Activated naive CD4-positive, alpha-beta T cell treated with Interleukin-2 at 50 U/mL for 16 hours (primary cell): ENCODE measurements around the gene SMARCD2.
A peak's percentile ranks its signal among the peaks of the same experiment; 100 is the strongest.
"Not testable (repeated sequence)": the region's sequence is repeated elsewhere in the genome, so short reads cannot be mapped to it uniquely, and the experiment has no call there.

Experiments used
- DNase-seq: peaks from one replicate; pipeline ENCODE4 v3.0.0-alpha.2; 2020

The SMARCD2 gene

GRCh38 chr17:63842540-63843386, at the start of gene SMARCD2:
Gene SMARCD2, minus strand, starts transcription at chr17:63842685. Its CDS starts 11 bp downstream, at chr17:63842674.
- peak; percentile 99 for DNase-seq

- not testable (repeated sequence) for DNase-seq
Observed at GRCh38 chr17:63889026-63889848, 46.8 kb upstream of the SMARCD2 start.

GRCh38 chr17:63885119-63885518, 42.6 kb upstream of the SMARCD2 start:
- DNase-seq = not testable (repeated sequence)

GRCh38 chr17:63882626-63883126, 40.2 kb upstream of the SMARCD2 start:
- not testable (repeated sequence) for DNase-seq

GRCh38 chr17:63881935-63882601, 39.6 kb upstream of the SMARCD2 start, which contains the start of gene GH2:
Gene GH2, minus strand, starts transcription at chr17:63881944. Its CDS starts 143 bp downstream, at chr17:63881801.
- peak; percentile 67 for DNase-seq

- DNase-seq = not testable (repeated sequence)
Observed at GRCh38 chr17:63881337-63881736, 38.9 kb upstream of the SMARCD2 start.

GRCh38 chr17:63880706-63881105, 38.2 kb upstream of the SMARCD2 start:
- no peak for DNase-seq

GRCh38 chr17:63878413-63878812, 35.9 kb upstream of the SMARCD2 start:
- DNase-seq = not testable (repeated sequence)

GRCh38 chr17:63874693-63875092, 32.2 kb upstream of the SMARCD2 start:
- DNase-seq = not testable (repeated sequence)

- not testable (repeated sequence) for DNase-seq
Observed at GRCh38 chr17:63874061-63874626, 31.7 kb upstream of the SMARCD2 start.

- DNase-seq = not testable (repeated sequence)
Observed at GRCh38 chr17:63873577-63873976, 31.1 kb upstream of the SMARCD2 start, which contains the start of gene CSH2. Gene CSH2, minus strand, starts transcription at chr17:63873677. Its CDS starts 63 bp downstream, at chr17:63873614.

GRCh38 chr17:63871646-63872365, 29.3 kb upstream of the SMARCD2 start:
- not testable (repeated sequence) for DNase-seq

GRCh38 chr17:63870292-63870665, 27.8 kb upstream of the SMARCD2 start:
- not testable (repeated sequence) for DNase-seq

GRCh38 chr17:63869491-63870291, 27.2 kb upstream of the SMARCD2 start:
- DNase-seq = not testable (repeated sequence)

- DNase-seq = not testable (repeated sequence)
Observed at GRCh38 chr17:63866625-63867024, 24.1 kb upstream of the SMARCD2 start.

GRCh38 chr17:63859257-63859656, 16.8 kb upstream of the SMARCD2 start:
- DNase-seq = no peak

GRCh38 chr17:63856425-63856824, 13.9 kb upstream of the SMARCD2 start:
- not testable (repeated sequence) for DNase-seq

GRCh38 chr17:63855185-63855584, 12.7 kb upstream of the SMARCD2 start:
- DNase-seq = no peak

GRCh38 chr17:63854709-63855108, 12.2 kb upstream of the SMARCD2 start:
- no peak for DNase-seq

- no peak for DNase-seq
Observed at GRCh38 chr17:63853260-63853659, 10.8 kb upstream of the SMARCD2 start.

- no peak for DNase-seq
Observed at GRCh38 chr17:63850401-63850800, 7.9 kb upstream of the SMARCD2 start.
